GM21619 (cell line): ENCODE data around the gene BPIFB2.
"Not testable (repeated sequence)": the region's sequence is repeated elsewhere in the genome, so short reads cannot be mapped to it uniquely, and the experiment has no call there.

Source experiments
- ATAC-seq: cut with Tn5 transposase; IDR thresholded peaks from one replicate; pipeline ENCODE4 v1.9.1; 2021; ENCODE audit not compliant: unreplicated experiment

The BPIFB2 gene

GRCh38 chr20:33007376-33008335 is at the start of gene BPIFB2:
Gene BPIFB2 (plus strand): TSS chr20:33007704. CDS start chr20:33008575, 871 bp downstream.
- ATAC-seq: no peak

GRCh38 chr20:32958574-32958973 is 48.9 kb upstream of the BPIFB2 start:
- ATAC-seq: no peak

GRCh38 chr20:32959351-32960221 is 47.9 kb upstream of the BPIFB2 start:
- no peak for ATAC-seq

- no peak for ATAC-seq
These were observed 47.3 kb upstream of the BPIFB2 start for GRCh38 chr20:32960222-32960518.

GRCh38 chr20:32960849-32961731 is 46.4 kb upstream of the BPIFB2 start:
- ATAC-seq: no peak

GRCh38 chr20:32962053-32962452 is 45.5 kb upstream of the BPIFB2 start:
- ATAC-seq: no peak

GRCh38 chr20:32962646-32963045 is 44.9 kb upstream of the BPIFB2 start:
- not testable (repeated sequence) for ATAC-seq

GRCh38 chr20:32963176-32963575 is 44.3 kb upstream of the BPIFB2 start:
- no peak for ATAC-seq

GRCh38 chr20:32964575-32964974 is 42.9 kb upstream of the BPIFB2 start:
- ATAC-seq: no peak

- ATAC-seq: no peak
These were observed 42.4 kb upstream of the BPIFB2 start for GRCh38 chr20:32965115-32965514.

- ATAC-seq: no peak
These were observed 41.7 kb upstream of the BPIFB2 start for GRCh38 chr20:32965581-32966373.

GRCh38 chr20:32966382-32966781 is 41.1 kb upstream of the BPIFB2 start:
- ATAC-seq: no peak

GRCh38 chr20:32966881-32967781 is 40.4 kb upstream of the BPIFB2 start:
- no peak for ATAC-seq

GRCh38 chr20:32967961-32968457 is 39.5 kb upstream of the BPIFB2 start:
- ATAC-seq: no peak

- no peak for ATAC-seq
These were observed 38.8 kb upstream of the BPIFB2 start for GRCh38 chr20:32968478-32969241.

GRCh38 chr20:32969356-32970114 is 38.0 kb upstream of the BPIFB2 start:
- no peak for ATAC-seq
